GM19239 (cell line): Measurements from ENCODE around the gene CDKN2A.
"Not testable (repeated sequence)": the region's sequence is repeated elsewhere in the genome, so short reads cannot be mapped to it uniquely, and the experiment has no call there.

Source experiments
- DNase-seq: peaks from one replicate; pipeline ENCODE4 v3.0.0; 2011; ENCODE audit warnings: low spot score; ENCODE audit not compliant: insufficient read length
- FAIRE-seq: peaks from 2 replicates; lab custom pipeline; 2011; peaks lifted over from hg19 to GRCh38; lab: Jason Lieb, UNC

Gene CDKN2A

GRCh38 chr9:21964925-21965385 is 29.2 kb downstream of the CDKN2A start:
- DNase-seq (no peak), FAIRE-seq (peak; percentile 31)

- DNase-seq (no peak), FAIRE-seq (no peak)
Observed at GRCh38 chr9:21961569-21961968, 32.6 kb downstream of the CDKN2A start.

DNA sequence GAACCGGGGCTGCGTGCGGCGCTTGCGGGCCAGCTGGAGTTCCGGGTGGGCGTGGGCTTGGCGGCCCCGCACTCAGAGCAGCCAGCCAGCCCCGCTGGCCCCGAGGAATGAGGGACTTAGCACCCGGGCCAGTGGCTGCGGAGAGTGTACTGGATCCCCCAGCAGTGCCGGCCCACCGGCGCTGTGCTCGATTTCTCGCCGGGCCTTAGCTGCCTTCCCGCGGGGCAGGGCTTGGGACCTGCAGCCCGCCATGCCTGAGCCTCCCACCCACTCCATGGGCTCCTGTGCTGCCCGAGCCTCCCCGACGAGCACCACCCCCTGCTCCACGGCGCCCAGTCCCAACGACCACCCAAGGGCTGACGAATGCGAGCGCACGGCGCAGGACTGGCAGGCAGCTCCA is 34.9 kb downstream of the CDKN2A start:
- not testable (repeated sequence) for DNase-seq, FAIRE-seq

DNA sequence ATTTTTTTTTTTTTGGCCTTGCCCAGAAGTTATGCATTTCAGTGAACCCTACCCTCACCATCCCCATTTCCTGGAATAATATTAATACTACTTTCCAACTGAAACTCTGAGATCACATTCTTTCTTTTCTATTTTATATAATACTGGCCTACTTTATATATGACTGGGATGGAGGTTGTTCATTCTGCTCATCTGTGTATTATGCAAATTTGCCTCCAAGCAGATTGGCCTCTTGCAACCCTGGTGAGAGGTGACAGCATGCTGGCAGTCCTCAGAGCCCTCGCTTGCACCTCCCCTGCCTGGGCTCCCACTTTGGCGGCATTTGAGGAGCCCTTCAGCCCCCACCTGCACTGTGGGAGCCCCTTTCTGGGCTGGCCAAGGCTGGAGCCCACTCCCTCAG is 35.4 kb downstream of the CDKN2A start:
- DNase-seq (no peak), FAIRE-seq (no peak)

DNA sequence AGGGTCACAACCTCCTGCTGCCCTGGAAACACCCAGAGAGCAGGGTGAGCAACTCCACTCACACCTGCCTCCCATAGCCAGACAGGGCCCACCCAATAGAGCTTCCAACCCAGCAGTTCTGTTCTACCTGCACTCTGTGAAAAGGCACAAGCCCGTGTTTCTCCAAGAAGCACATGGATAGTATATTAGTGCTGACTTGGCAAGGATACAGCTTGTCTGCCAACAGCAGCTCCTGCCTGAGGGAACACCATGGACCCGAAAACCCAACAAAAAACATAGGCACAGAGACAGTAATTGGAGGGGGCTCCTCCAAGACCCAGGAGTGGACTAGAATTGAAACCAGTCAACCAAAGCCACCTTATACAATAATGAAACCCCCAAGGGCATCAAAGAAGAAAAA is 48.6 kb downstream of the CDKN2A start:
- DNase-seq (no peak), FAIRE-seq (no peak)

DNA sequence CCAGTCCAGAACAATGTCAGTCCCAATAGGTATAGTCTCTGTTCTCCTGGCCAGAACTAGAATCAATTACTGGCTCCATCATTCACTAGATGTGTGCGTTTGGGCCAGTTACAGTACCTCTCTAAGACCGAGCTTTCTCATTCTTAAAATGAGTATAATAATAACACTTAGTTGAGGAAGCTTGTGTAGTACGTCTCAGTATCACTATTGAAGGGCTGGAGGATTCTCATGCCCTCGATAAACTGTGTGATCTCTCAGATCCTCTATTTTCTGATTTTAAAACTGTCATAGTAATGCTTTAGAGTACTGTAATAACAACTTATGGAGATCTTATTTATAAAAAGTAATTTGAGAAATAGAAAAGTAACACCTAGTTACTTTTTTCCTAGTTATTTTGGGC is 50.7 kb downstream of the CDKN2A start:
- DNase-seq (no peak), FAIRE-seq (no peak)

- FAIRE-seq (no peak), DNase-seq (no peak)
Observed at GRCh38 chr9:21941337-21941995, 52.7 kb downstream of the CDKN2A start.

DNA sequence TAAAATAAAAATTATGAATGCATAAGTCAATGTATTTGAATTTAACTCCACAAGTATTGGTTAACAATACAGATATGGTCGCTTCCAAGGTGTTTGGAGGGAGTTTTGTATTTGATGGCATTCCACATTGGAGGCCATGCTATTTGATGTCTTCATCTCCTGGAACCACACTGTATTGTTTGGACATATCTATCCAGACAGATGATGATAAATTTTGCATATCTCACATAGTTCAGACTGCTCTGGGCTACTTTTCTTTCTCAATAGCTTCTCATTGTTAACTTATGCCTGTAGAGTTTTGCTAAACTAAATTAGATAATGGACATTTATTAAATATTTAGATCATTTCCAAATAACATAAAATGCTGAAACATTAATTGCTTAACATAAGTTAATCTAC is 58.0 kb downstream of the CDKN2A start:
- FAIRE-seq (no peak), DNase-seq (no peak)

DNA sequence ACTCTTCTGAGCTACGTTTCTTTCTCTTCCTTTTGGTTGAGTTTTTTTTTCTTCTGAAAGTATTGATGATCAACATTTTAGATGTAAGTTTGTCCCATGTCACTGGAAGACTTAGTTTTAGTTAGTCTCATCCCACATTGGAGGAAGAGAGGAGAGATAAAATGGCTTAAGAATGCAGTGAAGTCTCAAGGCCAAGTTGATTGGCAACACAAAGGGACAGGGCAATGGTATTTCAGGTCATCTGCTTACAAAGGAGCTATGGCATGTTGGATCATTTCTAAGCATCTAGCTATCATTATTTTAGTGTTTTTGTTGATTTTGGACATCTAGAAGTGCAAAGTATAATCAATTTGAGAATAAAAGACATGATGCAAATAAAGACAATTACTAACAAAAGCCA is 58.6 kb downstream of the CDKN2A start:
- FAIRE-seq (no peak), DNase-seq (no peak)

- no peak for FAIRE-seq
- no peak for DNase-seq
Observed at GRCh38 chr9:21933865-21934264, 60.3 kb downstream of the CDKN2A start.

DNA sequence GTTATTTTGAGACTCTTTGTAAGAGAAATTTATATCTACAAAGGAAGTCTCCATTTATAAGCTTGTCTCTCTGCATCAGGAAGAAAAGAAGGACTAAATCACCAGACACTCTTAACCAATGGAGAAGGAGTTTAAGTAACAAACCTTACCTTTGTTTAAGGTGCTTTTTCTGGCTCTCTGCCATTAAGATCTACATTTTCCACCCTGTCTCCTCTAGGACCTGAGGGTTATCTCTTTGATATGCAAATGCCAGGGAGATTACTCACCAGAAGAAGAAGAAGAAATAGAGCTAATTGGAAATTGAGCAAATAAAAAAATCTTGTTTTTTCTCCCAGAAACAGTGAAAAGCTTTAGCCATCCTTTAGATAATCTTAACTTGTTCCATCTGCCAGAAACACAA is 60.9 kb downstream of the CDKN2A start:
- FAIRE-seq (no peak), DNase-seq (no peak)

DNA sequence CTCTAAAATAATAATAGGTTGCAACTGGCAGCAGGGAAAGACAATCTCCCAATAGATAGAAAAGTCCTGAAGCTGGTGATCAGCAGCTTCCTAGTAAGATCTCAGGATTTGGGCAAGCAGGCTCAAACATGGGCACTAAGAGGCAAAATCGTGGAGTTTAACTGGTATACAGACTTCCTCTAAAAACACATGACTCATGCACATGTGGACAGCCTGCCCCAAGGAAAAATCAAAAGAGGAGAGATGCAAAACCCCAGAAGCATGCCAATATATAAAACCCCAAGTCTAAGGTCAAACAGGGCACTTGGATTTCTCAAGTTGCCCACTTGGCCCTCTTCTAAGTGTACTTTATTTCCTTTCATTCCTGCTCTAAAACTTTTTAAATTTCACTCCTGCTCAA is 62.8 kb downstream of the CDKN2A start:
- DNase-seq (no peak), FAIRE-seq (no peak)

GRCh38 chr9:21927752-21928151 is 66.4 kb downstream of the CDKN2A start:
- no peak for DNase-seq
- no peak for FAIRE-seq

DNA sequence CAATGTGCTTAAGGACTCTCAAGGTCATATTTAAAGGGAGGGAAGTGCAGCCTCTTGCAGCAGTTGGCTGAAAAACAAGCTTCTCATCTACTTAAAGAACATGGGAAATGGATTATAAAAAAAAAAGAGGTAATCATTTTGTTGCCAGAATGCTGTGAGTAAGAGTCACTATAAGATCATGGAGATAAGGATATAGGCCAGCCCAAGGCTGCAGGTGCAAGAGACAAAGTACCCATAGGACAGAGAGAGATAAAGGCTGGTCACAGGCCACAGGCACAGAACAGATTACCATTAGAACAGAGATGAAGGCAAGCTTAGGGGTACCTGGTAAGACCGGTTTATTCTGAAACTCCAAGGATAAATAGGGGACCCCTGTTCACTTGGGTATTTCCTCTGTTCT is 70.5 kb downstream of the CDKN2A start:
- no peak for FAIRE-seq

GRCh38 chr9:21919377-21920362 is 74.5 kb downstream of the CDKN2A start:
- FAIRE-seq (no peak), DNase-seq (peak; percentile 5)

More for the DNA sequence above, 70.5 kb downstream of the CDKN2A start:
- no peak for DNase-seq
